ENCODE measurements around the gene PIF1. TPM values are rescaled to one million over a fixed set of nuclear protein-coding genes. Genes with fewer than 3 reads are reported as not detected.

Gene PIF1
- total RNA-seq, 1 experiment from 2014 or later: 74.4 TPM

- Histone ChIP-seq H3K9me3 (ENCODE audit: control insufficient read depth, low read depth, low read length) (no peaks in the 10 kb centered on the region), H3K4ac (ENCODE audit: low read depth, low read length) (no peak overlapping the region), H3K23ac (ENCODE audit: insufficient read length, low read depth, low read length) (no peak overlapping the region), H2BK20ac (ENCODE audit: low read depth, low read length, poor library complexity, severe bottlenecking) (no peak overlapping the region), H2AFZ (ENCODE audit: low read length) (no peak overlapping the region), H4K91ac (ENCODE audit: insufficient read length, low read depth, low read length) (no peak overlapping the region), H4K20me1 (ENCODE audit: control insufficient read depth, insufficient read depth, insufficient read length) (peaks cover 2% of the 10 kb centered on the region), H2BK120ac (ENCODE audit: low read depth, low read length, poor library complexity, severe bottlenecking) (no peak overlapping the region), H3K27ac (ENCODE audit: insufficient read length, low read depth, low read length) (no peak overlapping the region), H3K56ac (ENCODE audit: insufficient read length, low read depth, low read length) (no peak overlapping the region), H3K9ac (ENCODE audit: extremely low read depth, insufficient read length, low read length) (no peak overlapping the region), H3K79me1 (ENCODE audit: insufficient read depth, low read depth, low read length, poor library complexity, severe bottlenecking) (peaks cover 10% of the 10 kb centered on the region), H3K18ac (ENCODE audit: insufficient read length, low read depth, low read length) (no peak overlapping the region), H3T11ph (ENCODE audit: low read length) (no peak overlapping the region), H3K4me2 (ENCODE audit: insufficient read depth, insufficient read length, low read length) (no peak overlapping the region), H4K5ac (ENCODE audit: insufficient read length, low read depth, low read length) (no peak overlapping the region), H3K23me2 (ENCODE audit: insufficient read length, low read depth, low read length, poor library complexity, severe bottlenecking) (peaks cover 16% of the 10 kb centered on the region), H3K4me1 (ENCODE audit: insufficient read depth, low read length) (no peaks in the 10 kb centered on the region; the same call in 1 of the 2 replicates), H2BK5ac (ENCODE audit: insufficient read length, low read length) (no peak overlapping the region), H3K14ac (ENCODE audit: insufficient read depth, low read length) (no peak overlapping the region), H2BK12ac (ENCODE audit: insufficient read length, low read depth, low read length) (no peak overlapping the region), H3K27me3 (ENCODE audit: insufficient read depth, low read length) (no peaks in the 10 kb centered on the region), H2AK5ac (ENCODE audit: insufficient read length, low read length) (no peak overlapping the region), H4K8ac (replicated peaks; ENCODE audit: insufficient read length, low read depth, low read length) (no peak overlapping the region), H3K79me2 (ENCODE audit: insufficient read depth, low read length) (peaks cover 26% of the 10 kb centered on the region; the same call in 1 of the 2 replicates), H2BK15ac (ENCODE audit: low read depth, low read length) (no peak overlapping the region)
- no peaks in the 10 kb centered on the region; the same call in 1 of the 2 replicates for H3K27me3 Mint-ChIP-seq (ENCODE audit: low read depth)
- peaks cover 50 to 56% of the 10 kb centered on the region in 2 experiments for H3K4me1 Mint-ChIP-seq
- no peak for DNase-seq
- WGBS (ENCODE audit: extremely low coverage, insufficient read length, low lambda C conversion rate): no CpG with 5 or more reads among the region's 2 CpGs
- peak overlapping the region in 2 of 3 experiments; percentile 43 to 67; a peak in 3 of 7 replicates for H3K27ac Mint-ChIP-seq
- H3K36me3 Mint-ChIP-seq (ENCODE audit: insufficient read depth in 1 of 3, low read depth in 3 of 3): peaks cover 9 to 22% (median 15%) of the 10 kb centered on the region in 3 experiments; a peak in 6 of 7 replicates
- H3K4me3 Mint-ChIP-seq: no peak overlapping the region; a peak in 1 of 5 replicates
- TF ChIP-seq CTCF (conservative IDR thresholded peaks at IDR 0.05): no peak
- H3K9me3 Mint-ChIP-seq: no peaks in the 10 kb centered on the region
Observed at GRCh38 chr15:64845183-64845611, 19.8 kb upstream of the PIF1 start.

All from H9 (cell line).